Fibroblast of pulmonary artery (primary cell): Measurements from ENCODE around the gene S100A7A.
"Not testable (repeated sequence)": the region's sequence is repeated elsewhere in the genome, so short reads cannot be mapped to it uniquely, and the experiment has no call there.

Experiments
- DNase-seq: peaks from one replicate; pipeline ENCODE4 v3.0.0-alpha.2; 2010; ENCODE audit warnings: low read depth
- H3K4me3 ChIP-seq: replicated peaks from 2 replicates; pipeline ENCODE4 v1.5.1; 2011; ENCODE audit warnings: low read depth, mild to moderate bottlenecking, control low read depth, low read length, moderate library complexity
- TF ChIP-seq, protein P1 (sequence below): IDR thresholded peaks from 2 replicates; pipeline ENCODE4 v1.5.1; 2011; ENCODE audit warnings: mild to moderate bottlenecking, control low read depth, low read length, inconsistent platforms; ENCODE audit errors: missing control alignments

S100A7A gene

DNA sequence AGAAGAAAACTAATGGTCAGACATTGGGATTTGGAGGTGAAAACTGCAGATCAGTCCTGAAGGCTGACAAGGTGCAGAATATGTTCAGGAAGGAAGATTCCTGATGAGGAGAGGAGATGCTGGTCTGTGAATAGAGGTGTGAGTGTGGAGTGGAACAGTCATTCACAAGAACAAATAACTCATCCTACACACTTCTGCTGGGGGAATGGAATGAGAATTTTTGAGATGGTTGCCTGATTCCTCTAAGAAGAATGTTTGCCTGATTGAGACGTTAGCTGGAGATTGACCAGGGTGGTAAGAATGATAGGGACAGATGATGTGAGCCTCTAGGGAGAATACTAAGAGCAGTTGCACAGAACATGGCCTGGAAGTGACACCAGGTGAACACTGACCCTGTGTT is 40.1 kb downstream of the S100A7A start:
- DNase-seq: no peak
- TF ChIP-seq, protein P1, sequence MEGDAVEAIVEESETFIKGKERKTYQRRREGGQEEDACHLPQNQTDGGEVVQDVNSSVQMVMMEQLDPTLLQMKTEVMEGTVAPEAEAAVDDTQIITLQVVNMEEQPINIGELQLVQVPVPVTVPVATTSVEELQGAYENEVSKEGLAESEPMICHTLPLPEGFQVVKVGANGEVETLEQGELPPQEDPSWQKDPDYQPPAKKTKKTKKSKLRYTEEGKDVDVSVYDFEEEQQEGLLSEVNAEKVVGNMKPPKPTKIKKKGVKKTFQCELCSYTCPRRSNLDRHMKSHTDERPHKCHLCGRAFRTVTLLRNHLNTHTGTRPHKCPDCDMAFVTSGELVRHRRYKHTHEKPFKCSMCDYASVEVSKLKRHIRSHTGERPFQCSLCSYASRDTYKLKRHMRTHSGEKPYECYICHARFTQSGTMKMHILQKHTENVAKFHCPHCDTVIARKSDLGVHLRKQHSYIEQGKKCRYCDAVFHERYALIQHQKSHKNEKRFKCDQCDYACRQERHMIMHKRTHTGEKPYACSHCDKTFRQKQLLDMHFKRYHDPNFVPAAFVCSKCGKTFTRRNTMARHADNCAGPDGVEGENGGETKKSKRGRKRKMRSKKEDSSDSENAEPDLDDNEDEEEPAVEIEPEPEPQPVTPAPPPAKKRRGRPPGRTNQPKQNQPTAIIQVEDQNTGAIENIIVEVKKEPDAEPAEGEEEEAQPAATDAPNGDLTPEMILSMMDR: no peak

DNA sequence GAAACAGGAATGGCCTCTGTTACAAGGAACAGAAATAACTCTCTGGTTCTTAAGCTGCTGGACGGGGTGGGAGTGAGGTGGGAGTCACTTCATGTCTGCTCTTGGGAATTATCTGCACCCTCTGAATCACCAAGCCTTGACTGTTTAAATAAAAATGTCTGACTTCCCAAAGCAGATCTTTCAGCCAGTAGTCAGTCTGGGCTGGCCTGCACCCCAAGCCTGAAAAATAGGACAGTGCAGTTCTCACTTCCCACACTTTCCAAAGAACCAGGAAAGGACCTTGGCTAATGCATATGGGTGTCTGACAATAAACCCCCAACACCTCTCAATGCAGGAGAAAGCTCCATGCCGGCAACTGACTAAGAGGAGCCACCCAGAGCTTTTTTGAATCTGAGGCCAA is 43.3 kb downstream of the S100A7A start:
- DNase-seq: no peak
- TF ChIP-seq, protein P1: no peak

More for the DNA sequence above, 40.1 kb downstream of the S100A7A start:
- no peak overlapping the region for H3K4me3 ChIP-seq

DNA sequence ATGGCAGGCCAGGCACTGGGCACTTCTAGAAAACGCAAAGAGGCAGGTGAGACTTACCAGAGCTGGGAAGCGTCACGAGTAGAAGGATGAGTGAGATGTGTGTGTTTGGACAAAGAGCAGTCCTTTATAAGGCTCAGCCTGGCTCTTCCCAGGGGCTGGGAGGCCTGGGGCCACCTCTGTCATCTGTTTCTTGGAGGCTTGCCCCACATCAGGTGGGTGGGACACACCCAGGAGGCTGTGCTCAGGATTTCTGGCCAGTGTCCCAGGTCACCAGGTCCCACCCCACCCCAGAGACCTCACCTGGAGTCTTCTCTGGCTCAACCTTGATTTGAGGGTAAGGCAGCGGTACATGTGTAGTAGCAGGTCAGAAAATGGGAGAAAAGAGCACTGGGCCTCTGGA is 44.2 kb downstream of the S100A7A start, which contains the start of gene S100A7:
Gene S100A7 (minus strand): TSS at position 101 of the 400 bp plus-strand sequence. CDS start 1,638 bp downstream, outside the sequence.
- no peak for DNase-seq
- no peak within 1 kb of the TSS for H3K4me3 ChIP-seq

More for the DNA sequence above, 43.3 kb downstream of the S100A7A start:
- no peak overlapping the region for H3K4me3 ChIP-seq

DNA sequence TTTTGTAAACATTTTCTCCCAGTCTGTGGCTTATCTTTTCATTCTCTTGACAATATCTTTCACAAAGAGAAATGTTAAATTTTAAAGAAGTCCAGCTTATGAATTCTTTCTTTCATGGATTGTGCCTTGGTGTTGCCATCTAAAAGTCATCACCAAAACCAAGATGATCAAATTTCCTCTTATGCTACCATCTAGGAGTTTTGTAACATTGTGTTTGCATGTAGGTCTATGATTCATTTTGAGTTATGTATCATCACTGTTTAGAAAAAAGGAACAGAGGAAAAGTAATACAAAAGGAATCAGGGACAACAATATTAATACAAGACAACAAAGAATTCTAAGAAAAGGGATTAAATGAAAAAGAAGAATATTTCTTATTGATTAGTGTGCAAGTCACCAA is 46.4 kb downstream of the S100A7A start:
- H3K4me3 ChIP-seq, DNase-seq: not testable (repeated sequence)

More for the DNA sequence above, 44.2 kb downstream of the S100A7A start, which contains the start of gene S100A7:
- TF ChIP-seq, protein P1: no peak

DNA sequence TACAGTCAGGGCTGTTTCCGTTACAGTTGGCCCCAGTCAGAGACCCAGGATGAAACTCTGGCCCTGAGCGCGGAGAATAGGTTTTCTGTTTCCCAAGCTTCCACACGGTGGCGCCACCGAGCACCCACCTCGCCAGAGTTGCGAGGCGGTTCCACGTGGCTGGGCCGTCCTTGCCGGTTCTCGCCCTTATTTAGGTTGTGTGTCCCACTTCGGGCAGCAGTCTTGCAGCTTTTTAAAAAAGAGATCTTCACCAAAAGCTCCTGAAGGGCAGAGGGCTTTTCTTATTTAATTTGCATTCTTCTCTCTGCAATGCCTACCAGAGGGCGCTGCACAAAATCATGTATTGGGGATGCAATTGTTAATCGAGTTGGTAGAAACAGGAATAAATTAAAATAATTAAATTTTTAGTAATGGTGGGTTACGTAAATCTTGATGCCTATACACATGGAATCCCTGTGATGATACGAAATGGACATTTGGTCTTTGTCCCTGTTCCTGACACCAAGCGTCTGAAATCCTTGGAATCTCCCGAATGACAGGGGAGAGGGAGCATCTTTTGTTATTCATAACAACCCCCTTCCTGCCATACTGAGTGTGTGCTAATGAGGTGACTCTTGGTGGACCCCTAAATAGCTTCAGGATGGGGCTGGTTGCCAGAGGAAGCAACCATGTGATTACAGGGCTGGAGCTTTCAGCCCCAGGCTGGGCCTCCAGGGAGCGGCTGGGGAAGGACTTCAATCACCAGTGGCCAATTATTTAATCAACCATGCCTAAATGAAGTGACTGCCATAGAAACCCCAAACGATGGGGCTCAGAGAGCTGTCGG is 49.7 kb downstream of the S100A7A start:
- TF ChIP-seq, protein P1: peak; percentile 66
- no peak overlapping the region for H3K4me3 ChIP-seq
- DNase-seq: peak; percentile 52

DNA sequence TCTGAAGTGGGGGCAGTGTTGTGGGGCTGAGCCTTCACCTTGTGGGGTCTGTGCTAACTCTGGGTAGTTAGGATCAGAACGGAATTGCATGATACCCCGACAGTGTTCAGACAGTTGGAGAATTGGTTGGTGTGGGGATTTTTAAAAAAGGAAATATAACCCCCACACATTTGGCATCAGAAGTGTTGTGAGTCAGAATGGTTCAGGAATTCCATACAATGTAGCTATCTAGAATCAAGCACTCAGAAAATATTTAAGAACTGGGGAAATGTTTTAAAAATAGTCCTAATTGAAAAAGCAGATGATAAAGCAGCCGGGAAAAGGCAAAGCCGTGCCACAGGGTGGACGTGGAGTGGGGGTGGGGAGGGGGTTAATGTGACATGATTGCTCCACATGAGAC is 50.6 kb downstream of the S100A7A start:
- no peak overlapping the region for H3K4me3 ChIP-seq
- TF ChIP-seq, protein P1: no peak
- DNase-seq: peak; percentile 83

DNA sequence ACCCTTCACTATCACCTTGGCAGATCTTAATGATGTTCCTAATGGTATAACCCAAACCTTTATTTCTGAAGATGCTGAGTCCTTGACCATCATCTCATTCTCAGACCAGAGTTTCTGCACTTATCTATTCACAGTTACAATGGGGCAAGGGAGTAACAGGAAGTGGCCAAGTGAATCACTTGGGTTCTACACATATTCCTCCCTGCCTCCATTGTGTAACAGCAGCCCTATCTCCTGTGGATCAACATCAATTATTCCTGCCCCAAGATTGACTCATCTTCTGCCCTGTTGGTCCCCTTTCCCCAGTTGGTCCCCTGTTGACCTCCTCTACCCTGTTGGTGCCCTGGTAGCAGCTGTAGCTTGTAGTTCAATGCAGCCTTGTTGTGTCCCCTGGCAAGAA is 54.4 kb downstream of the S100A7A start:
- H3K4me3 ChIP-seq: no peak overlapping the region
- DNase-seq: peak; percentile 58
- TF ChIP-seq, protein P1: no peak
